ENCODE measurements around the gene ARHGEF25.

- no peak for TF ChIP-seq CTCF (IDR thresholded peaks at IDR 0.05)
- TF ChIP-seq POLR2A (IDR thresholded peaks at IDR 0.05), result no peak
These were observed 42.8 kb downstream of the ARHGEF25 start for GRCh38 chr12:57654042-57654441.

Data from vagina (tissue), 2 donors.